Measurements from ENCODE around the gene BNIP3. TPM values are rescaled to one million over a fixed set of nuclear protein-coding genes. Genes with fewer than 3 reads are reported as not detected.

BNIP3 gene
- total and polyA plus RNA-seq, 4 donors: 55.5 to 78.4 (median 70.6) TPM

DNA sequence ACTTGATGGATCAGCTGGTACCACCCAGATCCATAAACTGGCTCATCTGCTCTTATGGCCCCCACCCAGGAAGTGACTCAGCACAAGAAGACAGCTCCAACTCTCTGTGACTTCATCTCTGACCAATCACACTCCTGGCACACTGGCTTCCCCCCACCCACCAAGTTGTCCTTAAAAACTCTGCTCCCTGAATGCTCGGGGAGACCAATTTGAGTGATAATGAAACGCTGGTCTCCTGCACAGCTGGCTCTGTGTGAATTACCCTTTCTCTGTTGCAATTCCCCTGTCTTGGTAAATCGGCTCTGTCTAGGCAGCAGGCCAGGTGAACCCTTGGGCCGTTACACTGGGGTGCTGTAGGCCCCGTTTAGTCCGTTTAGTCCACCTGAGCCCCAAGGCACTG lies 23.4 kb upstream of the BNIP3 start:
- Histone ChIP-seq H3K4me1 (ENCODE audit: control insufficient read depth, insufficient read depth, low read length) (peaks cover 2% of the 10 kb centered on the region), H3K4me3 (ENCODE audit: low read depth, low read length) (no peak overlapping the region), H3K9me3 (ENCODE audit: control insufficient read depth, insufficient read depth, low read length) (no peaks in the 10 kb centered on the region)

DNA sequence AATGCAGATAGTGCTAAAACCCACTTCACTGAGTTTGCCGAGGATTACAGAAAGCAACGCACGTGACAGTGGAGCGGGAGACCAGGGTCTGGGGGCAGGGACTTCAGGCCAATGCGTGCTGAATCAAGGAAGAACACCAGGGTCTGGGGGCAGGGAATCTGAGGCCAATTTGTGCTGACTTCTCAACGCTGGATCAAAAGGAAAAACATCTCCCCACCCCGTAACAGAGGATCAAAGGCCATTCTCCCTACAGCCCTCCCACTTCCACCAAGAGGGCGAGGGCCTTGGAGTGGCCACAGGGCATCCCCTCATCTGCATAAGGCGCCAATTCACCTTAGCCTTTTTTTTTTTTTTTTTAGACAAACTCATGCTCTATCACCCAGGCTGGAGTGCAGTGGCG lies 22.3 kb upstream of the BNIP3 start:
- WGBS (ENCODE audit: insufficient coverage): 57% methylated on average over 9 of the region's 10 CpGs
- DNase-seq (ENCODE audit: low read depth in 4 of 6, low spot score in 6 of 6): no peak
- Histone ChIP-seq H3K36me3 (ENCODE audit: control insufficient read depth, insufficient read depth, low read length) (peaks cover 2% of the 10 kb centered on the region), H3K27me3 (ENCODE audit: control insufficient read depth, insufficient read depth, low read length) (no peaks in the 10 kb centered on the region), H3K4me3 (ENCODE audit: low read depth, low read length) (no peak overlapping the region), H3K27ac (ENCODE audit: low read depth, low read length) (no peak overlapping the region), H3K9me3 (ENCODE audit: control insufficient read depth, insufficient read depth, low read length) (no peaks in the 10 kb centered on the region), H3K4me1 (ENCODE audit: control insufficient read depth, insufficient read depth, low read length) (peaks cover 2% of the 10 kb centered on the region)

More for the DNA sequence above, 23.4 kb upstream of the BNIP3 start:
- Histone ChIP-seq H3K36me3 (ENCODE audit: control insufficient read depth, insufficient read depth, low read length) (peaks cover 2% of the 10 kb centered on the region), H3K27ac (ENCODE audit: low read depth, low read length) (no peak overlapping the region), H3K27me3 (ENCODE audit: control insufficient read depth, insufficient read depth, low read length) (no peaks in the 10 kb centered on the region)
- no peak for DNase-seq (ENCODE audit: low read depth in 4 of 6, low spot score in 6 of 6)
- 95% methylated on average over 6 of the region's 6 CpGs for WGBS (ENCODE audit: insufficient coverage)

DNA sequence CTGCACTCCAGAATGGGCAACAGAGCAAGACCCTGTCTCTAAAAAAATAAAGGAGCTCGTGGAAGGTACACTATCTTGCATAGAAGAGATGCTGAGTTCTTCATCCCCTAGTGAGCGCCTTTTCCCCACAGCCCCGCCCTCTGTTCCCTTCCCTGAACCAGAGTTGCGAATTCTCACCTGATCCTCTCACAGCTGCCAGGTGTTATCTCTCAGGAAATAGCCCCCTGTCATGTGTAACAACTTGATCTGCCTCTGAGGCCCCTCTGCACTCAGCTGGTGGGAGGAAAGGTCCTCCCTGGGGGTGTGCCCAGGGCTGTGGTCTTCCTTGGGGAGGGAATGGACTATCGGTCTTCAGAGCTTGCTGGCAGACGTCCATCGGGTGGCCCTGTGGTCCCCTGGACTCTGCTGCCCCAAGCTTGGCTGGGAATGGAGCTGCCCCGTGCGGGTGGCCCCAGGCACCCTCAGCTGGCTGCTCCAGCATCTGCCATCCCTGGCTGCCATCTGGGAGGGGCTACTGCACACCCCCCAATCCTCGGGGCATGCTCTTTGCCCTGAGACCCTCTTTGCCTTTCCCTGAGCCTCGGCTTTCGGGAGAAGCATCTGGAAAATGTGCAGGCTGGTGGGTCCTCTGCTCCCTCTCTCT lies 21.7 kb upstream of the BNIP3 start:
- H3K27me3 ChIP-seq (ENCODE audit: control insufficient read depth, insufficient read depth, low read length): no peaks in the 10 kb centered on the region
- DNase-seq (ENCODE audit: low read depth in 4 of 6, low spot score in 6 of 6): no peak
- peaks cover 2% of the 10 kb centered on the region for H3K36me3 ChIP-seq (ENCODE audit: control insufficient read depth, insufficient read depth, low read length)
- H3K9me3 ChIP-seq (ENCODE audit: control insufficient read depth, insufficient read depth, low read length): no peaks in the 10 kb centered on the region
- peaks cover 6% of the 10 kb centered on the region for H3K4me1 ChIP-seq (ENCODE audit: control insufficient read depth, insufficient read depth, low read length)
- WGBS (ENCODE audit: insufficient coverage): 74% methylated on average over 10 of the region's 12 CpGs
- no peak overlapping the region for H3K4me3 ChIP-seq (ENCODE audit: low read depth, low read length)
- H3K27ac ChIP-seq (ENCODE audit: low read depth, low read length): no peak overlapping the region

DNA sequence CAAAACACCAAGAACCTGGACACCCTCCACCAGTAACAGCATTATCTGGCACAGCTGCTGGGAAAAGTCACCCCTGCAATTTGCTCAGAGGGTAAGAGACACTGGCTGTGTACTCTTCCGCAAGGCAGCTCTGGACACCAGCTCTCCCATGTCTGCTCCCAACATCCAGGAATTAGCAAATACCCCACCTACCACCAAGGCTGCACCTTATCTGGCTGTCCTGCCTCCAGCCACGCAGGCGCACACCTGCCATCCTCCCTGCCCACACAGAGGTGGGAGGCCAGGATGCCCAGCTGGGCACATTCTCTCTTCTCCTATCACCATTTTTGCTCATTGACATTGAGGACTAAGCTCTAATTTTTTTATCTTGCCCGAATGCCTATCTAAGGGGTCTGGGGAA lies 20.3 kb upstream of the BNIP3 start:
- H3K27me3 ChIP-seq (ENCODE audit: control insufficient read depth, insufficient read depth, low read length): no peaks in the 10 kb centered on the region
- no peaks in the 10 kb centered on the region for H3K9me3 ChIP-seq (ENCODE audit: control insufficient read depth, insufficient read depth, low read length)
- H3K36me3 ChIP-seq (ENCODE audit: control insufficient read depth, insufficient read depth, low read length): peaks cover 2% of the 10 kb centered on the region
- no peak overlapping the region for H3K4me3 ChIP-seq (ENCODE audit: low read depth, low read length)
- H3K27ac ChIP-seq (ENCODE audit: low read depth, low read length): no peak overlapping the region
- peaks cover 18% of the 10 kb centered on the region for H3K4me1 ChIP-seq (ENCODE audit: control insufficient read depth, insufficient read depth, low read length)
- no peak for DNase-seq (ENCODE audit: low read depth in 4 of 6, low spot score in 6 of 6)
- 91% methylated on average over 3 of the region's 4 CpGs for WGBS (ENCODE audit: insufficient coverage)

DNA sequence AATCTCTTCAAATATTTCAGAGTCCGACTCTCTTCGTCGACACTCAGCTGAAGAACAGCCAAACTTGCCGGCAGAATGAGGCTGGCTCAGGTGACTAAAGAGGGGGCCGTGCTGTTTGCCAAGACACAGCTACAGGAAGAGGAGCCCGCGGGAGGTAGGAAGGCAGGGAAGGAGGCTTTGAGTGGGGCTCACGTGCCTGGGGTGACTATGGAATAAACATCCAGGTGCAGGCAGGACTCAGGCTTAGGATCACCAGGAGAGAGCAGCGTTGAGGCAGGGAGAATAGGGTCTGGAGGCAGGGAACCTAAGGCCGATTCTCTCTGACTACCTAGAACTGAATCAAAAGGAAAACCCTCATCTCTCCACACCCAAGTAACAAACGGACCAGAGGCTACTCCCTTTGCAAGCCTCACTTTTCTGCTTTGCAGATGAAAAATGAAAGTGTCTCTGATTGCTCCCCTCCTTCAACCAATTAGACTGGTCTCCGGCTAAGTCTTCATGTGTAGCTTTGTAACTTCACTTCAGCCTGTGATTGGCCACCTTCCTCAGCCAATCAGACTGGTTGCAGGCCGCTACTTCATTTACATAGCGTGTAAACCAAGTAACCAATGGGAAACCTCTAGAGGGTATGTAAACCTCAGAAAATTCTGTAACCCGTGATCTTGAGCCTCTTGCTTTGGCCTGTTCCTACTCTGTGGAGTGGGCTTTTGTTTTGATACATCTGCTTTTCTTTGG lies 19.7 kb upstream of the BNIP3 start:
- H3K36me3 ChIP-seq (ENCODE audit: control insufficient read depth, insufficient read depth, low read length): peaks cover 2% of the 10 kb centered on the region
- no peak overlapping the region for H3K27ac ChIP-seq (ENCODE audit: low read depth, low read length)
- H3K4me1 ChIP-seq (ENCODE audit: control insufficient read depth, insufficient read depth, low read length): peaks cover 24% of the 10 kb centered on the region
- H3K4me3 ChIP-seq (ENCODE audit: low read depth, low read length): no peak overlapping the region
- no peaks in the 10 kb centered on the region for H3K27me3 ChIP-seq (ENCODE audit: control insufficient read depth, insufficient read depth, low read length)
- 59% methylated on average over 11 of the region's 15 CpGs for WGBS (ENCODE audit: insufficient coverage)
- H3K9me3 ChIP-seq (ENCODE audit: control insufficient read depth, insufficient read depth, low read length): no peaks in the 10 kb centered on the region
- no peak for DNase-seq (ENCODE audit: low read depth in 4 of 6, low spot score in 6 of 6)

DNA sequence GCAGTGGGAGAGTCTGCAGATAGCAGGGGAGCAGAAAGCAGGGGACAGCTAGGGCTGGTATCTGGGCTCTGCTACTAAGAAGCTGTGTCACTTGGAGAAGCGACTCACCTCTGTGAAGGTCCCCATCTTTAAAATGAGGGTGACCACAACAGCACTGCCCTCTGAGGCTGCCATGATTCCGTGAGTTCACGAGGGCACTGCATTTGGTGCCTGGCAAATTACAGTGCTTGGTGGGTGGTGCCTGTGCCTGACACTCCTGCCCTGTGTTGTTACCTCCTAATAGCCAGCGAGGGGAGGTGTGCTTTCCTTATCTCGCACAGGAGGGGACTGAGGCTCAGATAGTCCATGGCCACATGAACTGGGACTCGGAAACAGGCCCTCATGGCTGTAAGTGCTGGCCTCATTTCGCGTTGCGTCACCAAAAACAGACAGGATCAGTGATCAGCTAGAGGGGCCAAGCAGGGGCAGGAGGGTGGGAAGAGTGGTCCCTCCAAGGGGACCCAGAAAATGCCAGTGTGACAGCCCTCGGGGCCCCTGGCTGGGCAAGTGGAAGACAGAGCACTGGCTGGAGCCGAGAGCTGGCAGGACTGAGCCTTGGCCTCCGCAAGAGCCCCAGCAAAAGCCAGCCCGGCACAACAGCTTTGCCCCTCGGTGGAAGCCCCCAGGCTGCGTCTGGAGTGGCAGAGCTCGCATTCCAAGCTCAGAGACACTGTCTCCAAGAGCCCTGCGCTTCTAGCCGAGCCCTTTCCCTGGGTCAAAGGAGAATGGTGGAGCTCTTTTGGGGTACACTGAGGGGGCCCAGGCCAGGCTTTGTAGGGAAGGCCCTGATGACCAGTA lies 17.3 kb upstream of the BNIP3 start:
- WGBS (ENCODE audit: insufficient coverage): 92% methylated on average over 18 of the region's 18 CpGs
- no peaks in the 10 kb centered on the region for H3K9me3 ChIP-seq (ENCODE audit: control insufficient read depth, insufficient read depth, low read length)
- H3K4me1 ChIP-seq (ENCODE audit: control insufficient read depth, insufficient read depth, low read length): peaks cover 28% of the 10 kb centered on the region
- no peaks in the 10 kb centered on the region for H3K27me3 ChIP-seq (ENCODE audit: control insufficient read depth, insufficient read depth, low read length)
- H3K4me3 ChIP-seq (ENCODE audit: low read depth, low read length): no peak overlapping the region
- no peak for DNase-seq (ENCODE audit: low read depth in 4 of 6, low spot score in 6 of 6)
- H3K36me3 ChIP-seq (ENCODE audit: control insufficient read depth, insufficient read depth, low read length): peaks cover 2% of the 10 kb centered on the region
- H3K27ac ChIP-seq (ENCODE audit: low read depth, low read length): no peak overlapping the region

DNA sequence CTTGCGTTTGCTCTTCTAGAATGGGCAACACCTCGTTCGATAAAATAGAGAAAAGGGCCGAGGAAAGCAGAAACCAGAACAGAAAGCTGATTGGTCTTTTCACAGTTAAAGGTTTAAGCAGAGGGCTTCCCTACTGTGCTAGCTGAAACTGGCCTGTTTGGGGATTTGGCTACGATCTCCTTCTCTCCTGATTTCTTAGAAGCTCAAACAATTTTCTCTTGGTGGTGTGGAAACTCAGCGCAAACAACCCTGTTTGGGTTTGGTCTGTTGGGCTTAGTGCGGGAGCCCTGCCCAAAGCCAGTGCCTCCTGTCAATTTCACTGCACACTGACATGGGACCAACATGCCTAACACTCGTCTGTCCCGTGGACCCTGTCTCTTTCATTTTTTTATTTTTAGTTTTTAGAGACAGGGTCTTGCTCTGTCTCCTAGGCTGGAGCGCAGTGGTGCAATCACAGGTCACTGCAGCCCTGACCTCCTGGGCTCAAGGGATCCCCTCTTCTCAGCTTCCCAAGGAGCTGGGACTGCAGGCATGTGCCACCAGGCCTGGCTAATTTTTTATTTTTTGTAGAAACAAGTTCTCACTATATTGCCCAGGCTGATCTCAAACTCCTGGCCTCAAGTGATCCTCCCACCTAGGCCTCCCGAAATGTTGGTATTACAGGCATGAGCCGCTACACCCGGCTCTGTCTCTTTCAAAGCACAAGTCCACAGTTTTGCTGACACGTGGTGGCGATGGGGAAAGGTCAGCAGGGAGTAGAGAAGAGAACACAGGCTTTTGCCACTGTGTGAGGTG lies 16.5 kb upstream of the BNIP3 start:
- Histone ChIP-seq H3K27me3 (ENCODE audit: control insufficient read depth, insufficient read depth, low read length) (no peaks in the 10 kb centered on the region), H3K36me3 (ENCODE audit: control insufficient read depth, insufficient read depth, low read length) (no peaks in the 10 kb centered on the region), H3K4me1 (ENCODE audit: control insufficient read depth, insufficient read depth, low read length) (peaks cover 28% of the 10 kb centered on the region), H3K9me3 (ENCODE audit: control insufficient read depth, insufficient read depth, low read length) (no peaks in the 10 kb centered on the region), H3K27ac (ENCODE audit: low read depth, low read length) (peak overlapping the region; percentile 30), H3K4me3 (ENCODE audit: low read depth, low read length) (no peak overlapping the region)
- DNase-seq (ENCODE audit: low read depth in 4 of 6, low spot score in 6 of 6): no peak
- WGBS (ENCODE audit: insufficient coverage): 65% methylated on average over 10 of the region's 15 CpGs

DNA sequence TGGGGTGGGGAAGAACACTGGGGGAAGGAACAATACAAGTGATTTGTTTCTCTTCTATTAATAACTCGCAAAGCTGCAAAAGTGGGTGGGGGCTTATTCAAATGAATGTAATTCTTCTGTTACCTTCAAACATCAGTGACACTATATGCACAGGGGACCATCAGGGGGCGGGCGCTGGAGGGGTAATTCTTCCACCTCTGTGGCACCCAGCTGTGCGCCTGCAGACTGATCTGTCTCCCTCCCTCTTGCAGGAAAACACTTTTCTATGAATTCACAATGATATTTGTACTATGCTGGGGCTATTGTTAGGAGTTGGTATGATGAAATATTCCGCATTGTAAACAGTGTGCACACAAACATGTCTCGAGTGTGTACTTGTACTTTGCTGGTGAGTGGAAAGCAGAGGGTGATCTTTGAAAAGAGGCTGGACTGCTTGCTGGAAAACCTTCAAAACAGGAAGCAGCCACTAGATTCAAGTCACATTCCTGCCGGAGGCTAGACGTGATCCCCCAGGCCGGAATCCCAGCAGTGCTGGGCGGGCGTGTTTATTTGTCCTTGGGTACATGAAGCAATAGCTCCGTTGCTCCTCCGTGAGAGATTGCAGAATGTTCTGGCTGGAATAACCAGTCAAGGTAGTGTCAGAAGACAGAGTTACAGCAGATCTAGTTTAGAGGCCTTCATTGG lies 15.8 kb upstream of the BNIP3 start:
- Histone ChIP-seq H3K36me3 (ENCODE audit: control insufficient read depth, insufficient read depth, low read length) (no peaks in the 10 kb centered on the region), H3K4me1 (ENCODE audit: control insufficient read depth, insufficient read depth, low read length) (peaks cover 28% of the 10 kb centered on the region), H3K9me3 (ENCODE audit: control insufficient read depth, insufficient read depth, low read length) (no peaks in the 10 kb centered on the region), H3K27me3 (ENCODE audit: control insufficient read depth, insufficient read depth, low read length) (no peaks in the 10 kb centered on the region), H3K4me3 (ENCODE audit: low read depth, low read length) (no peak overlapping the region), H3K27ac (ENCODE audit: low read depth, low read length) (peak overlapping the region; percentile 30)
- 9% methylated on average over 8 of the region's 13 CpGs for WGBS (ENCODE audit: insufficient coverage)
- peak in 2 of 6 donors; percentile 52 to 53 for DNase-seq (ENCODE audit: low read depth in 4 of 6, low spot score in 6 of 6)
